ENCODE measurements around the gene ANKRD13D. TPM values are rescaled to one million over a fixed set of nuclear protein-coding genes. Genes with fewer than 3 reads are reported as not detected.
"Not testable (repeated sequence)": the region's sequence is repeated elsewhere in the genome, so short reads cannot be mapped to it uniquely, and the experiment has no call there.

ANKRD13D gene
- total RNA-seq, 4 donors from 2014 or later: 5.8 to 10.6 (median 9.7) TPM

- no peak for ATAC-seq
- H3K27ac ChIP-seq: no peak overlapping the region
- no peaks in the 10 kb centered on the region for H3K9me3 ChIP-seq
- in situ Hi-C loops (cut with MboI; ENCODE audit: low sequenced_read_pairs in 4 of 4): loop anchor here in 3 of 4 donors (5.0 to 10.0 kb wide), 4 partner anchors 54 to 124 kb away; no protein-coding TSS in a partner anchor
- no peaks in the 10 kb centered on the region for H3K27me3 ChIP-seq
- H3K36me3 ChIP-seq: peaks cover 0 to 18% of the 10 kb centered on the region in 2 donors
- no peak overlapping the region for H3K4me3 ChIP-seq
- peaks cover 6 to 21% of the 10 kb centered on the region in 2 donors for H3K4me1 ChIP-seq
- TF ChIP-seq POLR2A (IDR thresholded peaks at IDR 0.05) (no peak), CTCF (IDR thresholded peaks at IDR 0.05 in 4 of 5, conservative IDR thresholded peaks at IDR 0.05 in 1 of 5) (no peak)
- DNase-seq: no peak
- intact Hi-C loops (cut with DNase I; ENCODE audit: low total_unique reads): no loop called here
Measured at GRCh38 chr11:67260406-67260805, 28.7 kb upstream of the ANKRD13D start.

- H3K27me3 ChIP-seq; intact Hi-C loops (cut with DNase I; ENCODE audit: low total_unique reads); H3K9me3 ChIP-seq; H3K27ac ChIP-seq; ATAC-seq: not testable (repeated sequence)
- peak overlapping the region; percentile 35 to 45 (median 41) for H3K4me3 ChIP-seq
- DNase-seq: peak in 1 of 2 donors; percentile 30
- peaks cover 0 to 11% of the 10 kb centered on the region in 2 donors for H3K36me3 ChIP-seq
- in situ Hi-C loops (cut with MboI; ENCODE audit: low sequenced_read_pairs in 4 of 4): loop anchor here in 3 of 4 donors (5.0 to 10.0 kb wide), 4 partner anchors 54 to 124 kb away; no protein-coding TSS in a partner anchor
- peaks cover 6 to 21% of the 10 kb centered on the region in 2 donors for H3K4me1 ChIP-seq
Measured at GRCh38 chr11:67260885-67261639, 28.0 kb upstream of the ANKRD13D start.

DNA sequence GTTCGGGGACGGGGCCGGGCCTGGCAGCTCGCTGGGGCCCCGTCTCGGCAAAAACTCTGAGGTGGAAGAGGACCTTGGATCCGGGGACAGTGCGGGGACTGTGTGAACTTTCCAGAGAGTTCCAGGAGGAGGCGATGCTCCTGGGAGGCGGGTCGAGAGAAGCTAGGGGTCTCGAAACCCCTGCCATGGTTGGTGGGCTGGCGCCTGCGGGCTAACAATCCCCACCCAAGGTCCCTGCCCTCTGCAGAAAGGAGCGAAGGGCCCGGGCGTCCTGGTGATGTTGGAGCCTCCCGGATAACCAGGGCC lies 27.5 kb upstream of the ANKRD13D start:
- intact Hi-C loops (cut with DNase I; ENCODE audit: low total_unique reads) (no loop called here), in situ Hi-C loops (cut with MboI; ENCODE audit: low sequenced_read_pairs in 4 of 4) (loop anchor here in 3 of 4 donors (5.0 to 10.0 kb wide), 4 partner anchors 53 to 123 kb away; no protein-coding TSS in a partner anchor)
- no peak for ATAC-seq
- peak overlapping the region; percentile 35 to 45 (median 41) for H3K4me3 ChIP-seq
- H3K4me1 ChIP-seq: peaks cover 6 to 21% of the 10 kb centered on the region in 2 donors
- H3K27me3 ChIP-seq: no peaks in the 10 kb centered on the region
- no peaks in the 10 kb centered on the region for H3K9me3 ChIP-seq
- H3K36me3 ChIP-seq: peaks cover 0 to 6% of the 10 kb centered on the region in 2 donors
- H3K27ac ChIP-seq: no peak overlapping the region
- no peak for TF ChIP-seq POLR2A (IDR thresholded peaks at IDR 0.05)
- TF ChIP-seq CTCF (IDR thresholded peaks at IDR 0.05 in 4 of 5, conservative IDR thresholded peaks at IDR 0.05 in 1 of 5): no peak
- DNase-seq: no peak

- H3K36me3 ChIP-seq: peaks cover 0 to under 1% of the 10 kb centered on the region in 2 donors
- no peaks in the 10 kb centered on the region for H3K27me3 ChIP-seq
- H3K4me3 ChIP-seq: peak overlapping the region in 2 of 4 donors; percentile 35 to 45
- H3K27ac ChIP-seq: no peak overlapping the region
- no peak for TF ChIP-seq CTCF (IDR thresholded peaks at IDR 0.05 in 4 of 5, conservative IDR thresholded peaks at IDR 0.05 in 1 of 5)
- DNase-seq: no peak
- H3K9me3 ChIP-seq: no peaks in the 10 kb centered on the region
- ATAC-seq: no peak
- H3K4me1 ChIP-seq: peaks cover 6 to 23% of the 10 kb centered on the region in 2 donors
- intact Hi-C loops (cut with DNase I; ENCODE audit: low total_unique reads): loop anchor here (1.0 to 2.0 kb wide), 2 partner anchors 55 to 121 kb away; no protein-coding TSS in a partner anchor
- in situ Hi-C loops (cut with MboI; ENCODE audit: low sequenced_read_pairs in 4 of 4): loop anchor here in 3 of 4 donors (5.0 to 10.0 kb wide), 4 partner anchors 53 to 123 kb away; no protein-coding TSS in a partner anchor
Measured at GRCh38 chr11:67261946-67262681, 27.0 kb upstream of the ANKRD13D start.

Data from gastrocnemius medialis (tissue), 4 donors.